Gastrocnemius medialis (tissue), 4 donors: ENCODE data around the gene ACTA2. TPM values are rescaled to one million over a fixed set of nuclear protein-coding genes. Genes with fewer than 3 reads are reported as not detected.

Source experiments
- ATAC-seq, 2 donors: fragments of 150-250 bp; one replicate each; pipeline ENCODE4 v1.9.1; 2016
- DNase-seq, 2 donors: peaks; one replicate each; pipeline ENCODE4 v3.0.0-alpha.2; 2019
- H3K27ac ChIP-seq, 4 donors: fragments of 200-600 bp; sonication (generic); 1 replicate in 1 of 4; 2 replicates in 3 of 4; pipeline ENCODE4 v1.5.1; 2016 to 2018; ENCODE audit warnings: mild to moderate bottlenecking in 2 of 4, moderate library complexity in 1 of 4
- H3K27me3 ChIP-seq, 3 donors: fragments of 200-600 bp; sonication (generic) in 2 of 3; 1 replicate in 1 of 3; 2 replicates in 2 of 3; pipeline versions ENCODE4 v1.5.1 to v1.6.0; 2016 to 2019; ENCODE audit warnings: mild to moderate bottlenecking in 1 of 3, moderate library complexity in 1 of 3
- H3K36me3 ChIP-seq, 2 donors: fragments of 200-600 bp; sonication (generic) in 1 of 2; one replicate each; pipeline ENCODE4 v1.5.1; 2017 to 2018
- H3K4me1 ChIP-seq, 2 donors: fragments of 200-600 bp; sonication (generic) in 1 of 2; one replicate each; pipeline ENCODE4 v1.5.1; 2016 to 2017; ENCODE audit warnings: mild to moderate bottlenecking in 2 of 2
- H3K4me3 ChIP-seq, 4 donors: fragments of 200-600 bp; sonication (generic) in 3 of 4; 1 replicate in 1 of 4; 2 replicates in 3 of 4; pipeline ENCODE4 v1.5.1; 2016 to 2019; ENCODE audit warnings: mild to moderate bottlenecking in 2 of 4
- H3K9me3 ChIP-seq, 3 donors: fragments of 200-600 bp; sonication (generic) in 2 of 3; 1 replicate in 1 of 3; 2 replicates in 2 of 3; pipeline ENCODE4 v1.5.1; 2016 to 2019
- CTCF ChIP-seq, 5 experiments: fragments of 450-650 bp in 3 of 5; fragments of 200-600 bp in 2 of 5; sonication (generic) in 2 of 5; IDR thresholded peaks in 4 of 5; conservative IDR thresholded peaks in 1 of 5; 1 replicate in 4 of 5; 2 replicates in 1 of 5; pipeline ENCODE4 v1.5.1; 2016 to 2019; ENCODE audit warnings: antibody characterized with exemption in 5 of 5, mild to moderate bottlenecking in 3 of 5, moderate library complexity in 3 of 5
- POLR2A ChIP-seq, 2 donors: fragments of 450-650 bp; IDR thresholded peaks; one replicate each; pipeline ENCODE4 v1.6.1; 2017; ENCODE audit warnings: antibody characterized with exemption in 2 of 2, mild to moderate bottlenecking in 2 of 2, moderate library complexity in 2 of 2
- in situ Hi-C, 4 donors: fragments of 200-750 bp; cut with MboI; loops; one replicate each; pipeline versions ENCODE4 v1.15.0 to v1.8.0; 2017; ENCODE audit warnings: low sequenced_read_pairs in 4 of 4
- intact Hi-C: fragments of 100-400 bp; cut with DNase I; formaldehyde crosslinking; loops from one replicate; pipeline ENCODE4 v1.15.1; 2023; ENCODE audit warnings: low total_unique reads
- total RNA-seq, 4 donors: library from RNA; depleted of rRNA; stranded (reverse); fragments of >200 nt; gene quantifications; one replicate each; pipeline versions ENCODE4 v1.1.0 to v1.2.3, GENCODE V29; 2016

Gene ACTA2
- total RNA-seq, 4 donors from 2014 or later, result 23.4 to 119 (median 74.2) TPM

GRCh38 chr10:88981435-88981834 is 28.9 kb upstream of the ACTA2 start:
- TF ChIP-seq POLR2A (IDR thresholded peaks at IDR 0.05) (no peak), CTCF (IDR thresholded peaks at IDR 0.05 in 4 of 5, conservative IDR thresholded peaks at IDR 0.05 in 1 of 5) (no peak)
- intact Hi-C loops (no loop called here), in situ Hi-C loops (loop anchor here (5.0 to 10.0 kb wide), 3 partner anchors 44 to 144 kb away; no protein-coding TSS in a partner anchor)
- H3K27me3 ChIP-seq, result no peaks in the 10 kb centered on the region
- no peak overlapping the region for H3K4me3 ChIP-seq
- H3K27ac ChIP-seq, result peak overlapping the region; percentile 15 to 63 (median 52)
- H3K9me3 ChIP-seq, result no peaks in the 10 kb centered on the region
- peak; percentile 38 to 50 for ATAC-seq
- no peaks in the 10 kb centered on the region for H3K36me3 ChIP-seq
- DNase-seq, result no peak
- H3K4me1 ChIP-seq, result peaks cover 0 to 9% of the 10 kb centered on the region in 2 donors

GRCh38 chr10:88980800-88981199 is 28.2 kb upstream of the ACTA2 start:
- TF ChIP-seq CTCF (IDR thresholded peaks at IDR 0.05 in 4 of 5, conservative IDR thresholded peaks at IDR 0.05 in 1 of 5) (no peak), POLR2A (IDR thresholded peaks at IDR 0.05) (no peak)
- DNase-seq (no peak), ATAC-seq (no peak)
- Histone ChIP-seq H3K27me3 (no peaks in the 10 kb centered on the region), H3K4me1 (peaks cover 0 to 12% of the 10 kb centered on the region in 2 donors), H3K9me3 (no peaks in the 10 kb centered on the region), H3K27ac (peak overlapping the region; percentile 15 to 63 (median 52)), H3K4me3 (no peak overlapping the region), H3K36me3 (no peaks in the 10 kb centered on the region)
- intact Hi-C loops (no loop called here), in situ Hi-C loops (loop anchor here (5.0 to 10.0 kb wide), 3 partner anchors 43 to 143 kb away; no protein-coding TSS in a partner anchor)

DNA sequence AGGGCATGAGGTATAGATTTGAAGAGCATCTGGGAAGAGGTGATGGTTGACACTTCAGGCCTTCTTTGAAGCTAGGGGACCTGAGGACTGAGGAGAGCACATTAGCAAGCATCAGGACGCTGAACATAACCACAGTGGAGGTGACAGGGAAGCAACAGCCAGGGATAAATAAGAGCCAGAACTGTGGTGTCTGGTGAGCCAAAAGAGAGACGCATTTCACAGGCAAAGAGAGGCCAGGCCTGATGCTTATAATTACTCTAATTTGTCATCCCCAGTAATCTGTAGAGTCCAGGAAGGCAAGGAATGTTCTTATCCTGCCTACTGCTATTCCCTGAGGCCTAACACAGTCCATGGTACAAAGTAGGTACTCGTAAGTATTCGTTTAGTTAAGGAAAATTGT is 27.7 kb upstream of the ACTA2 start:
- Histone ChIP-seq H3K36me3 (no peaks in the 10 kb centered on the region), H3K27ac (peak overlapping the region; percentile 15 to 63 (median 52)), H3K9me3 (no peaks in the 10 kb centered on the region), H3K4me1 (peaks cover 4 to 17% of the 10 kb centered on the region in 2 donors), H3K27me3 (no peaks in the 10 kb centered on the region), H3K4me3 (no peak overlapping the region)
- TF ChIP-seq POLR2A (IDR thresholded peaks at IDR 0.05), result no peak
- no peak for TF ChIP-seq CTCF (IDR thresholded peaks at IDR 0.05 in 4 of 5, conservative IDR thresholded peaks at IDR 0.05 in 1 of 5)
- in situ Hi-C loops (loop anchor here (5.0 to 10.0 kb wide), 3 partner anchors 43 to 143 kb away; no protein-coding TSS in a partner anchor), intact Hi-C loops (no loop called here)
- ATAC-seq (no peak), DNase-seq (no peak)

DNA sequence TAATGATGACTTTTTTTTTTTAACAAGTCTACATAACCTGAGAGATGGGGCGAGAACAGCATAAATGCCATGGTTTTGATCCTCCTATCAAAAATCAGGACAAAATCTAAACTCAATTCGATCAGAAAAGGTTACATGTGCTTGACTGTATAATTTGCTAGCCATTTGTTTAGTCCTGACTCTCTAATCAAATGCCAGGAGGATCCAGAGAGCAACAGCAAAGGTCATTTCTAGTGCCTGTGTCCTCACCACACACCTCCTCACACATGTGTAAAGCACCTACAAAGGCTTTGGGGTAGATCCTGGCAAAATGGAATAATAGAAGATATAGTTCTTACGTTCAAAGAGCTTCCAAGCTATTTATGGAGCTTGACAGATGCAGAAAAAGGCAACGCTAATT is 27.0 kb upstream of the ACTA2 start:
- H3K27me3 ChIP-seq, result no peaks in the 10 kb centered on the region
- TF ChIP-seq POLR2A (IDR thresholded peaks at IDR 0.05) (no peak), CTCF (IDR thresholded peaks at IDR 0.05 in 4 of 5, conservative IDR thresholded peaks at IDR 0.05 in 1 of 5) (no peak)
- no peaks in the 10 kb centered on the region for H3K36me3 ChIP-seq
- H3K4me1 ChIP-seq, result peaks cover 4 to 21% of the 10 kb centered on the region in 2 donors
- DNase-seq, result no peak
- no peak for ATAC-seq
- no peaks in the 10 kb centered on the region for H3K9me3 ChIP-seq
- intact Hi-C loops, result no loop called here
- no peak overlapping the region for H3K4me3 ChIP-seq
- H3K27ac ChIP-seq, result peak overlapping the region; percentile 15 to 63 (median 52)
- in situ Hi-C loops, result loop anchor here (5.0 to 10.0 kb wide), 3 partner anchors 42 to 142 kb away; no protein-coding TSS in a partner anchor

GRCh38 chr10:88979153-88979562 is 26.6 kb upstream of the ACTA2 start:
- in situ Hi-C loops, result no loop called here
- no peak overlapping the region for H3K4me3 ChIP-seq
- peak in 1 of 2 donors; percentile 26 for DNase-seq

More at GRCh38 chr10:88979153-88979562, 26.6 kb upstream of the ACTA2 start:
- Histone ChIP-seq H3K9me3 (no peaks in the 10 kb centered on the region), H3K27me3 (no peaks in the 10 kb centered on the region), H3K4me1 (peaks cover 4 to 26% of the 10 kb centered on the region in 2 donors), H3K36me3 (no peaks in the 10 kb centered on the region), H3K27ac (peak overlapping the region; percentile 15 to 63 (median 52))
- TF ChIP-seq POLR2A (IDR thresholded peaks at IDR 0.05) (no peak), CTCF (IDR thresholded peaks at IDR 0.05 in 4 of 5, conservative IDR thresholded peaks at IDR 0.05 in 1 of 5) (no peak)
- intact Hi-C loops, result no loop called here
- peak; percentile 35 to 49 for ATAC-seq
